ENCODE data around the gene SDK1. TPM values are rescaled to one million over a fixed set of nuclear protein-coding genes. Genes with fewer than 3 reads are reported as not detected.

Gene SDK1
- total RNA-seq, 2 donors from 2014 or later, result 1.3 to 2.6 TPM

- Histone ChIP-seq H3K27me3 (no peaks in the 10 kb centered on the region), H3K27ac (no peak overlapping the region)
- DNase-seq, result no peak
Measured at GRCh38 chr7:3916146-3916545, 615.1 kb downstream of the SDK1 start.

GRCh38 chr7:3917436-3917835 lies 616.4 kb downstream of the SDK1 start:
- no peak overlapping the region for H3K27ac ChIP-seq
- H3K4me3 ChIP-seq, result no peak overlapping the region
- no peaks in the 10 kb centered on the region for H3K4me1 ChIP-seq
- no peak for DNase-seq
- intact Hi-C loops (cut with DNase I), result no loop called here
- no peaks in the 10 kb centered on the region for H3K9me3 ChIP-seq
- no peaks in the 10 kb centered on the region for H3K27me3 ChIP-seq
- no peaks in the 10 kb centered on the region for H3K36me3 ChIP-seq
- H3K9ac ChIP-seq (ENCODE audit: low read depth in 2 of 2, low read length in 2 of 2), result no peak overlapping the region
- TF ChIP-seq CTCF (IDR thresholded peaks at IDR 0.05), result no peak

More at GRCh38 chr7:3916146-3916545, 615.1 kb downstream of the SDK1 start:
- Histone ChIP-seq H3K9ac (ENCODE audit: low read depth in 2 of 2, low read length in 2 of 2) (no peak overlapping the region), H3K4me3 (no peak overlapping the region), H3K9me3 (no peaks in the 10 kb centered on the region), H3K4me1 (no peaks in the 10 kb centered on the region), H3K36me3 (no peaks in the 10 kb centered on the region)
- no peak for TF ChIP-seq CTCF (IDR thresholded peaks at IDR 0.05)
- intact Hi-C loops (cut with DNase I), result no loop called here

- no peak for DNase-seq
- Histone ChIP-seq H3K27ac (no peak overlapping the region), H3K9ac (ENCODE audit: low read depth in 2 of 2, low read length in 2 of 2) (no peak overlapping the region), H3K4me3 (no peak overlapping the region), H3K4me1 (no peaks in the 10 kb centered on the region), H3K27me3 (no peaks in the 10 kb centered on the region), H3K36me3 (no peaks in the 10 kb centered on the region), H3K9me3 (no peaks in the 10 kb centered on the region)
- TF ChIP-seq CTCF (IDR thresholded peaks at IDR 0.05), result no peak
- intact Hi-C loops (cut with DNase I), result no loop called here
Measured at GRCh38 chr7:3918576-3918975, 617.5 kb downstream of the SDK1 start.

- no peak overlapping the region for H3K9ac ChIP-seq (ENCODE audit: low read depth in 2 of 2, low read length in 2 of 2)
- intact Hi-C loops (cut with DNase I), result no loop called here
Measured at GRCh38 chr7:3922175-3922635, 621.2 kb downstream of the SDK1 start.

GRCh38 chr7:3923307-3923918 lies 622.4 kb downstream of the SDK1 start:
- intact Hi-C loops (cut with DNase I), result no loop called here
- Histone ChIP-seq H3K4me1 (no peaks in the 10 kb centered on the region), H3K9ac (ENCODE audit: low read depth in 2 of 2, low read length in 2 of 2) (no peak overlapping the region)

More at GRCh38 chr7:3922175-3922635, 621.2 kb downstream of the SDK1 start:
- peak; percentile 27 for DNase-seq
- no peak overlapping the region for H3K4me3 ChIP-seq
- no peaks in the 10 kb centered on the region for H3K36me3 ChIP-seq
- H3K27ac ChIP-seq, result no peak overlapping the region
- H3K27me3 ChIP-seq, result no peaks in the 10 kb centered on the region
- no peaks in the 10 kb centered on the region for H3K9me3 ChIP-seq
- no peaks in the 10 kb centered on the region for H3K4me1 ChIP-seq
- TF ChIP-seq CTCF (IDR thresholded peaks at IDR 0.05), result no peak

More at GRCh38 chr7:3923307-3923918, 622.4 kb downstream of the SDK1 start:
- Histone ChIP-seq H3K27ac (no peak overlapping the region), H3K36me3 (no peaks in the 10 kb centered on the region), H3K9me3 (no peaks in the 10 kb centered on the region), H3K27me3 (no peaks in the 10 kb centered on the region), H3K4me3 (no peak overlapping the region)
- no peak for TF ChIP-seq CTCF (IDR thresholded peaks at IDR 0.05)
- DNase-seq, result no peak

Data from colonic mucosa (tissue), 4 donors.